ENCODE results near the gene PGM1.

DNA sequence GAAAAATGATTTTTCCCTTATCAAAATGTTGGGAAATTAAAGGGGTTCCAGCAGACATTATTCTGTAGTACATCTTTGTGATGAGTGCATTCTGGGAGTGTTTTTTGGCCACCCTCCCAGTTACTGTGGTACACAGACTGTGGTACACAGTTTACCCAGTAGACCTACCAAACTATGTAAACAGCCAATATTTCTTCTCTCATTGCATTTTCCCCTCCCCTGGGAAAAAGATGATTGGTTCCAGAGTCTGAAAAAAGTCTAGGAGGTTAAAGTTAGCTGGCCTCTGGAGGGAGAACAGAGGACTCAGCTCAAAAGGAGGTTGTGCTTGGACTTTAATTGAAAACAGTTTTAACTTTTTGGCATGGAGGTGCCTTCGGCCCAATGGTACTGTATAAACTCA lies 42.5 kb downstream of the PGM1 start:
- TF ChIP-seq POLR2AphosphoS5 (IDR thresholded peaks at IDR 0.05; ENCODE audit: low read depth, low read length) (no peak), POLR2A (IDR thresholded peaks at IDR 0.05; ENCODE audit: low read depth, low read length) (no peak), TAF1 (IDR thresholded peaks at IDR 0.05; ENCODE audit: low read depth, low read length) (no peak), SPI1 (IDR thresholded peaks at IDR 0.05; ENCODE audit: low read depth, low read length) (no peak), PAX5 (IDR thresholded peaks at IDR 0.05; ENCODE audit: insufficient read depth, low read length, severe bottlenecking) (no peak)
